ENCODE results near the gene GCDH.

The GCDH gene

GRCh38 chr19:12921047-12921446, 30.1 kb downstream of the GCDH start:
- Histone ChIP-seq H3K18ac (ENCODE audit: low read length) (no peak overlapping the region), H4K8ac (ENCODE audit: low read depth, low read length) (no peak overlapping the region), H3K36me3 (ENCODE audit: control insufficient read depth, insufficient read depth, low read length) (peaks cover 8% of the 10 kb centered on the region), H2BK15ac (replicated peaks; ENCODE audit: low read depth) (no peak overlapping the region), H3K56ac (ENCODE audit: low read length) (no peak overlapping the region), H3K79me1 (ENCODE audit: low read length) (no peaks in the 10 kb centered on the region), H3K23ac (ENCODE audit: low read length) (no peak overlapping the region), H3K27ac (ENCODE audit: low read depth, low read length) (no peak overlapping the region), H4K5ac (ENCODE audit: low read length) (no peak overlapping the region), H2AK5ac (ENCODE audit: low read length) (no peak overlapping the region), H3K4me3 (ENCODE audit: low read length) (no peak overlapping the region), H3K79me2 (ENCODE audit: control insufficient read depth, insufficient read depth, low read length) (no peaks in the 10 kb centered on the region), H3K4me1 (ENCODE audit: control insufficient read depth, low read depth, low read length) (no peaks in the 10 kb centered on the region), H2BK5ac (ENCODE audit: low read length) (no peak overlapping the region), H3K4me2 (ENCODE audit: low read length) (no peak overlapping the region), H3K9ac (ENCODE audit: low read length) (no peak overlapping the region), H2BK120ac (ENCODE audit: low read depth, low read length) (no peak overlapping the region), H3K27me3 (ENCODE audit: insufficient read depth, low read length, poor library complexity) (no peaks in the 10 kb centered on the region), H3K4ac (ENCODE audit: low read depth, low read length) (no peak overlapping the region)
- DNase-seq = no peak
- no CpG with 5 or more reads among the region's 3 CpGs for WGBS (ENCODE audit: extremely low coverage, insufficient coverage, low lambda C conversion rate)

- no peak overlapping the region for H4K5ac ChIP-seq (ENCODE audit: low read length)
- H2BK5ac ChIP-seq (ENCODE audit: low read length) = no peak overlapping the region
- H3K4me3 ChIP-seq (ENCODE audit: low read length) = no peak overlapping the region
- H2BK120ac ChIP-seq (ENCODE audit: low read depth, low read length) = no peak overlapping the region
- DNase-seq = no peak
- no peaks in the 10 kb centered on the region for H3K79me2 ChIP-seq (ENCODE audit: control insufficient read depth, insufficient read depth, low read length)
- H2AK5ac ChIP-seq (ENCODE audit: low read length) = no peak overlapping the region
- no peaks in the 10 kb centered on the region for H3K27me3 ChIP-seq (ENCODE audit: insufficient read depth, low read length, poor library complexity)
- H3K4ac ChIP-seq (ENCODE audit: low read depth, low read length) = no peak overlapping the region
- no peak overlapping the region for H3K4me2 ChIP-seq (ENCODE audit: low read length)
- H3K23ac ChIP-seq (ENCODE audit: low read length) = no peak overlapping the region
- no peak overlapping the region for H3K18ac ChIP-seq (ENCODE audit: low read length)
- H3K4me1 ChIP-seq (ENCODE audit: control insufficient read depth, low read depth, low read length) = no peaks in the 10 kb centered on the region
- no peak overlapping the region for H3K9ac ChIP-seq (ENCODE audit: low read length)
- no CpG with 5 or more reads among the region's 4 CpGs for WGBS (ENCODE audit: extremely low coverage, insufficient coverage, low lambda C conversion rate)
- no peak overlapping the region for H4K8ac ChIP-seq (ENCODE audit: low read depth, low read length)
- peaks cover 13% of the 10 kb centered on the region for H3K36me3 ChIP-seq (ENCODE audit: control insufficient read depth, insufficient read depth, low read length)
- H2BK15ac ChIP-seq (replicated peaks; ENCODE audit: low read depth) = no peak overlapping the region
- no peak overlapping the region for H3K56ac ChIP-seq (ENCODE audit: low read length)
- H3K27ac ChIP-seq (ENCODE audit: low read depth, low read length) = no peak overlapping the region
- no peaks in the 10 kb centered on the region for H3K79me1 ChIP-seq (ENCODE audit: low read length)
Measured at GRCh38 chr19:12922959-12923358, 32.0 kb downstream of the GCDH start.

GRCh38 chr19:12924621-12925310, 33.8 kb downstream of the GCDH start:
- Histone ChIP-seq H3K9ac (ENCODE audit: low read length) (no peak overlapping the region), H2BK5ac (ENCODE audit: low read length) (no peak overlapping the region), H3K79me2 (ENCODE audit: control insufficient read depth, insufficient read depth, low read length) (no peaks in the 10 kb centered on the region), H3K27ac (ENCODE audit: low read depth, low read length) (no peak overlapping the region), H4K8ac (ENCODE audit: low read depth, low read length) (no peak overlapping the region), H2BK120ac (ENCODE audit: low read depth, low read length) (no peak overlapping the region), H3K18ac (ENCODE audit: low read length) (no peak overlapping the region), H3K56ac (ENCODE audit: low read length) (no peak overlapping the region), H2AK5ac (ENCODE audit: low read length) (no peak overlapping the region), H3K4me1 (ENCODE audit: control insufficient read depth, low read depth, low read length) (no peaks in the 10 kb centered on the region), H3K79me1 (ENCODE audit: low read length) (no peaks in the 10 kb centered on the region), H3K4me3 (ENCODE audit: low read length) (no peak overlapping the region), H3K27me3 (ENCODE audit: insufficient read depth, low read length, poor library complexity) (no peaks in the 10 kb centered on the region), H3K36me3 (ENCODE audit: control insufficient read depth, insufficient read depth, low read length) (peaks cover 18% of the 10 kb centered on the region), H2BK15ac (replicated peaks; ENCODE audit: low read depth) (no peak overlapping the region), H3K4ac (ENCODE audit: low read depth, low read length) (no peak overlapping the region), H3K4me2 (ENCODE audit: low read length) (no peak overlapping the region), H3K23ac (ENCODE audit: low read length) (no peak overlapping the region), H4K5ac (ENCODE audit: low read length) (no peak overlapping the region)
- DNase-seq = no peak
- no CpG with 5 or more reads among the region's 29 CpGs for WGBS (ENCODE audit: extremely low coverage, insufficient coverage, low lambda C conversion rate)

GRCh38 chr19:12930002-12930645, 39.2 kb downstream of the GCDH start:
- no peak overlapping the region for H4K5ac ChIP-seq (ENCODE audit: low read length)
- no peak overlapping the region for H2BK15ac ChIP-seq (replicated peaks; ENCODE audit: low read depth)
- H3K36me3 ChIP-seq (ENCODE audit: control insufficient read depth, insufficient read depth, low read length) = peaks cover 10% of the 10 kb centered on the region
- H3K27me3 ChIP-seq (ENCODE audit: insufficient read depth, low read length, poor library complexity) = no peaks in the 10 kb centered on the region
- no peak for DNase-seq
- no peak overlapping the region for H3K18ac ChIP-seq (ENCODE audit: low read length)
- peaks cover 16% of the 10 kb centered on the region for H3K79me2 ChIP-seq (ENCODE audit: control insufficient read depth, insufficient read depth, low read length)
- H3K79me1 ChIP-seq (ENCODE audit: low read length) = peaks cover 11% of the 10 kb centered on the region
- H2BK5ac ChIP-seq (ENCODE audit: low read length) = no peak overlapping the region
- no peak overlapping the region for H2BK120ac ChIP-seq (ENCODE audit: low read depth, low read length)
- WGBS (ENCODE audit: extremely low coverage, insufficient coverage, low lambda C conversion rate) = no CpG with 5 or more reads among the region's 19 CpGs
- no peak overlapping the region for H3K23ac ChIP-seq (ENCODE audit: low read length)
- H2AK5ac ChIP-seq (ENCODE audit: low read length) = no peak overlapping the region
- no peak overlapping the region for H3K4ac ChIP-seq (ENCODE audit: low read depth, low read length)
- H3K4me2 ChIP-seq (ENCODE audit: low read length) = no peak overlapping the region
- H4K8ac ChIP-seq (ENCODE audit: low read depth, low read length) = no peak overlapping the region
- H3K56ac ChIP-seq (ENCODE audit: low read length) = no peak overlapping the region
- H3K9ac ChIP-seq (ENCODE audit: low read length) = no peak overlapping the region
- peaks cover 2% of the 10 kb centered on the region for H3K4me1 ChIP-seq (ENCODE audit: control insufficient read depth, low read depth, low read length)
- no peak overlapping the region for H3K27ac ChIP-seq (ENCODE audit: low read depth, low read length)
- no peak overlapping the region for H3K4me3 ChIP-seq (ENCODE audit: low read length)

GRCh38 chr19:12932392-12933286, 41.7 kb downstream of the GCDH start:
- Histone ChIP-seq H3K79me1 (ENCODE audit: low read length) (peaks cover 11% of the 10 kb centered on the region), H3K36me3 (ENCODE audit: control insufficient read depth, insufficient read depth, low read length) (peaks cover 5% of the 10 kb centered on the region), H3K4ac (ENCODE audit: low read depth, low read length) (peak overlapping the region; percentile 71), H2BK120ac (ENCODE audit: low read depth, low read length) (no peak overlapping the region), H3K27ac (ENCODE audit: low read depth, low read length) (no peak overlapping the region), H4K8ac (ENCODE audit: low read depth, low read length) (no peak overlapping the region), H4K5ac (ENCODE audit: low read length) (no peak overlapping the region), H3K4me2 (ENCODE audit: low read length) (peak overlapping the region; percentile 80), H2BK5ac (ENCODE audit: low read length) (no peak overlapping the region), H3K4me3 (ENCODE audit: low read length) (peak overlapping the region; percentile 94), H3K18ac (ENCODE audit: low read length) (no peak overlapping the region), H3K9ac (ENCODE audit: low read length) (peak overlapping the region; percentile 98), H2BK15ac (replicated peaks; ENCODE audit: low read depth) (no peak overlapping the region), H3K56ac (ENCODE audit: low read length) (peak overlapping the region; percentile 99), H3K4me1 (ENCODE audit: control insufficient read depth, low read depth, low read length) (peaks cover 2% of the 10 kb centered on the region), H3K79me2 (ENCODE audit: control insufficient read depth, insufficient read depth, low read length) (peaks cover 16% of the 10 kb centered on the region), H3K27me3 (ENCODE audit: insufficient read depth, low read length, poor library complexity) (no peaks in the 10 kb centered on the region), H2AK5ac (ENCODE audit: low read length) (no peak overlapping the region), H3K23ac (ENCODE audit: low read length) (peak overlapping the region; percentile 98)
- no peak for DNase-seq
- no CpG with 5 or more reads among the region's 16 CpGs for WGBS (ENCODE audit: extremely low coverage, insufficient coverage, low lambda C conversion rate)
